Upper lobe of left lung (tissue), 6 donors: Measurements from ENCODE around the gene TTC28. TPM values are rescaled to one million over a fixed set of nuclear protein-coding genes. Genes with fewer than 3 reads are reported as not detected.

Experiments
- ATAC-seq, 2 donors: fragments of 200-7000 bp; cut with Tn5 transposase; one replicate each; pipeline ENCODE4 v1.9.1; 2022; ENCODE audit warnings: mild to moderate bottlenecking in 2 of 2, moderate library complexity in 2 of 2; ENCODE audit not compliant: low FRiP score in 2 of 2
- DNase-seq, 2 donors: peaks; one replicate each; pipeline ENCODE4 v3.0.0-alpha.2; 2019 to 2020
- H3K27ac ChIP-seq, 4 donors: fragments of 200-600 bp; sonication (generic); one replicate each; pipeline ENCODE4 v1.5.1; 2016 to 2019
- H3K27me3 ChIP-seq, 4 donors: fragments of 200-600 bp; sonication (generic); one replicate each; pipeline ENCODE4 v1.5.1; 2017 to 2019
- H3K36me3 ChIP-seq, 4 donors: fragments of 200-600 bp; sonication (generic); one replicate each; pipeline ENCODE4 v1.5.1; 2016 to 2019
- H3K4me1 ChIP-seq, 4 donors: fragments of 200-600 bp; sonication (generic); one replicate each; pipeline ENCODE4 v1.5.1; 2018 to 2019
- H3K4me3 ChIP-seq, 4 donors: fragments of 200-600 bp; sonication (generic); one replicate each; pipeline ENCODE4 v1.5.1; 2017 to 2019; ENCODE audit warnings: mild to moderate bottlenecking in 2 of 4, moderate library complexity in 1 of 4
- H3K9me3 ChIP-seq, 4 donors: fragments of 200-600 bp; sonication (generic); one replicate each; pipeline ENCODE4 v1.5.1; 2018 to 2019
- EP300 ChIP-seq, 4 donors: sonication (generic); formaldehyde crosslinking; IDR thresholded peaks; one replicate each; pipeline ENCODE4 v1.5.1; 2017; ENCODE audit warnings: antibody characterized with exemption in 4 of 4, control low read depth in 2 of 4
- POLR2A ChIP-seq, 4 donors: fragments of 450-650 bp; IDR thresholded peaks; one replicate each; pipeline ENCODE4 v1.5.1; 2016 to 2017; ENCODE audit warnings: antibody characterized with exemption in 4 of 4, mild to moderate bottlenecking in 2 of 4
- POLR2AphosphoS5 ChIP-seq, 2 donors: sonication (generic); formaldehyde crosslinking; IDR thresholded peaks; one replicate each; pipeline ENCODE4 v1.5.1; 2017; ENCODE audit warnings: antibody characterized with exemption in 2 of 2
- WGBS, 2 donors: methylation state at CpG; one replicate each; pipeline ENCODE4 v1.1.5; 2017 to 2018; 5-methylcytosine and 5-hydroxymethylcytosine counted together
- total RNA-seq, 6 donors: library from RNA; depleted of rRNA in 4 of 6; stranded (reverse); fragments of >200 nt in 4 of 6; gene quantifications; one replicate each; pipeline versions ENCODE4 v1.1.0 to v1.2.1, GENCODE V29; 2016 to 2021
- TF ChIP-seq, protein P1 (sequence below), 6 experiments: fragments of 450-650 bp in 4 of 6; fragments of 200-600 bp in 2 of 6; sonication (generic) in 2 of 6; IDR thresholded peaks; one replicate each; pipeline ENCODE4 v1.5.1; 2016 to 2019; ENCODE audit warnings: antibody characterized with exemption in 6 of 6
- donor health status: DM: no; HTN: no; CAD: no; lungs with moderate emphysema.
- donor health status: DM: no; HTN: yes; CAD: no; lungs with severe emphysema.

Gene TTC28
- total RNA-seq, 6 donors from 2014 or later, result 30.1 to 69.4 (median 41.4) TPM

DNA sequence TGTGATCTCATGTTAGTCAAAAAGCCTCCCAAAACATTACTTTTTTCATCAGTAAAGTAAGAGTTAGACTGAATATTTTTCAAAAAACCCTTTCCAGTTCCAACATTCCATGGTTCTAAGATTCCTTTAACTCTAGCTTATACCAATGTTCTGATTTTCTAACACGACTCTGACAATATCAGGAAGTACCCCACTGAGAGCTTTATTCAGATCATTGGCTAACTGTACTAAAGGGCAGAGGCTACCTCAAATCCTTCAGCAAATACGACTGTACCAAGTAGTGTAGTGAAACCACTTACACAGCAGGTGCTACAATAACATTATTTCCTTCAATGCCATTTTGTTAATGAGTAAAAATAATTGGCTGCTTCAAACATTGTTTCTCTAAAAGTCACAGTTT is 547.2 kb downstream of the TTC28 start:
- H3K4me1 ChIP-seq, result peaks cover 0 to 4% (median 0%) of the 10 kb centered on the region in 4 donors
- DNase-seq, result no peak
- TF ChIP-seq EP300 (IDR thresholded peaks at IDR 0.05) (no peak), POLR2AphosphoS5 (IDR thresholded peaks at IDR 0.05) (no peak), POLR2A (IDR thresholded peaks at IDR 0.05) (no peak)
- TF ChIP-seq, protein P1, sequence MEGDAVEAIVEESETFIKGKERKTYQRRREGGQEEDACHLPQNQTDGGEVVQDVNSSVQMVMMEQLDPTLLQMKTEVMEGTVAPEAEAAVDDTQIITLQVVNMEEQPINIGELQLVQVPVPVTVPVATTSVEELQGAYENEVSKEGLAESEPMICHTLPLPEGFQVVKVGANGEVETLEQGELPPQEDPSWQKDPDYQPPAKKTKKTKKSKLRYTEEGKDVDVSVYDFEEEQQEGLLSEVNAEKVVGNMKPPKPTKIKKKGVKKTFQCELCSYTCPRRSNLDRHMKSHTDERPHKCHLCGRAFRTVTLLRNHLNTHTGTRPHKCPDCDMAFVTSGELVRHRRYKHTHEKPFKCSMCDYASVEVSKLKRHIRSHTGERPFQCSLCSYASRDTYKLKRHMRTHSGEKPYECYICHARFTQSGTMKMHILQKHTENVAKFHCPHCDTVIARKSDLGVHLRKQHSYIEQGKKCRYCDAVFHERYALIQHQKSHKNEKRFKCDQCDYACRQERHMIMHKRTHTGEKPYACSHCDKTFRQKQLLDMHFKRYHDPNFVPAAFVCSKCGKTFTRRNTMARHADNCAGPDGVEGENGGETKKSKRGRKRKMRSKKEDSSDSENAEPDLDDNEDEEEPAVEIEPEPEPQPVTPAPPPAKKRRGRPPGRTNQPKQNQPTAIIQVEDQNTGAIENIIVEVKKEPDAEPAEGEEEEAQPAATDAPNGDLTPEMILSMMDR (IDR thresholded peaks at IDR 0.05), result no peak
- no peaks in the 10 kb centered on the region for H3K27me3 ChIP-seq
- no peak overlapping the region for H3K4me3 ChIP-seq
- 70 to 72% methylated on average over 2 of the region's 2 CpGs for WGBS, 2 donors
- no peak overlapping the region for H3K27ac ChIP-seq
- ATAC-seq, result no peak
- H3K36me3 ChIP-seq, result no peaks in the 10 kb centered on the region
- H3K9me3 ChIP-seq, result peaks cover 0 to 4% (median 0%) of the 10 kb centered on the region in 4 donors

DNA sequence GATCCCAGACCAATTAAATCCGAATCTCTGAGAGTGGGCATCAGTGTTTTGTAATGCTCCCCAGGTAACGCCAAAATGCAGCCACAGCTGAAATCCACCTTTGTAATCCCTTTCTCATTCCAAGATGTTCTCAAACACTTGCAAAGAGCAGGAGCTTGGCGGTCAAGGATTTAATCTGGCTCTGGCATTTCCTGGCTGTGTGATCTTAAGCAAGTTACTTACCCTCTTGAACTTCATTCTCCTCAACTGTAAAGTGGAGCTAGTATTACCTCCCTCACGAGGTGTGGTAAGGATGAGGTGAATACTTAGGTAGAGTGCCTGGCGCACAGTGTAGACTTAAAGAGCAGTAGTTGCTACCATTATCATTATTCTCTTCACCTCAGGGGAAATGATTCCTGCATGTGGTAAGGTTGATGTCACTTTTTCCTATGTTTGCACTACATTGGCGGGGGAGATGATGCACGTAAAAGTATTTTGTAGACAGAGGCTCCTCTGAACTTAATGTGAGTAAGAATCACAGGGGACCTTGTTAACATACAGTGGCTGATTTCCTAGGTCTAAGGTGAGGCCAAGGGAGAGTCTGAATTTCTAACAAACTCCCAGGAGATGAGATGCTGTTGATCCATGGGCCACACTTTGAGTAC is 550.2 kb downstream of the TTC28 start:
- Histone ChIP-seq H3K36me3 (no peaks in the 10 kb centered on the region), H3K4me1 (peaks cover 0 to 4% (median 0%) of the 10 kb centered on the region in 4 donors), H3K4me3 (no peak overlapping the region), H3K27ac (no peak overlapping the region), H3K27me3 (no peaks in the 10 kb centered on the region), H3K9me3 (no peaks in the 10 kb centered on the region)
- 73 to 89% methylated on average over 6 to 7 of the region's 7 CpGs for WGBS, 2 donors
- DNase-seq (peak in 1 of 2 donors; percentile 53), ATAC-seq (peak; percentile 39 to 79)
- TF ChIP-seq POLR2AphosphoS5 (IDR thresholded peaks at IDR 0.05) (no peak), EP300 (IDR thresholded peaks at IDR 0.05) (no peak), POLR2A (IDR thresholded peaks at IDR 0.05) (no peak)
- TF ChIP-seq, protein P1 (IDR thresholded peaks at IDR 0.05), result no peak

DNA sequence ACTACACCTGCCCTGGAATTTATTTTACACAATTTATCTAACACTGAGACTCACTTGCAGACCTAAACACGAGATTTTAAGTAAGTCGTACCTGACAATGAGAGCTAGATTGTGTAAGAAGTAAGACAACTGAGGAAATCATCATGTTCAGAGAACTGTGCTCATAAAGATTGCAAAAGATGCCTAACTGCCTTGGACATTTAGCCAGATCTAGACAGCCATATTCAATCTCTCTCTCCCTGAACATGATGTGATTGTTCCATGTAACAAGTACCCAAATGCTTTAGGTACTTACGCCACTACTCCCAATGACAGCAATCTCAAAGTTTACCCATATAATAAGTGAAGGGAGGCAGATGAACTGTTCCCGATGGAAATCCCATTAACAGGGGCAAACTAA is 550.8 kb downstream of the TTC28 start:
- ATAC-seq (no peak), DNase-seq (no peak)
- 54 to 70% methylated on average over 4 of the region's 4 CpGs for WGBS, 2 donors
- H3K9me3 ChIP-seq, result no peaks in the 10 kb centered on the region
- H3K4me3 ChIP-seq, result no peak overlapping the region
- TF ChIP-seq POLR2A (IDR thresholded peaks at IDR 0.05) (no peak), EP300 (IDR thresholded peaks at IDR 0.05) (no peak)
- H3K27ac ChIP-seq, result no peak overlapping the region
- no peaks in the 10 kb centered on the region for H3K27me3 ChIP-seq
- no peaks in the 10 kb centered on the region for H3K36me3 ChIP-seq
- peaks cover 0 to 4% (median 0%) of the 10 kb centered on the region in 4 donors for H3K4me1 ChIP-seq

DNA sequence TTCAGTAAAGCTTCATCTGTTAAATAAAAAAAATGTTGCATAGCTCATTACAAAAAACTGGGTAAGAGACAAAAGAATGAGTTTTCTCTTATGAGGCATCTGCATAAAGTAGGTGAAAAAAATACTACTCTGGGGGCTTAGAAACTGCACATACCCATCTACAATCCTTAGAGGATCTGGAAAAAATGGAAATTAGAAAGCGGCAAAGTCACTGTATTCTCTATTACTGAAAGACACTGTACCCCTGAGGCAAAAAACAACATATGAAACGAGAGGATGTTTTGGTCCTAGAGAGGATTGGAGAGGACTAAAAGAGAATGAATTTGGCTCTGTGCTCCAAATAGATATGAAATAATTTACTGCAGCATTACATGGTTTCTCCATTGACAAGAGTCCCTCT is 553.8 kb downstream of the TTC28 start:
- no peak for ATAC-seq
- 75 to 91% methylated on average over 2 of the region's 2 CpGs for WGBS, 2 donors
- no peaks in the 10 kb centered on the region for H3K9me3 ChIP-seq

DNA sequence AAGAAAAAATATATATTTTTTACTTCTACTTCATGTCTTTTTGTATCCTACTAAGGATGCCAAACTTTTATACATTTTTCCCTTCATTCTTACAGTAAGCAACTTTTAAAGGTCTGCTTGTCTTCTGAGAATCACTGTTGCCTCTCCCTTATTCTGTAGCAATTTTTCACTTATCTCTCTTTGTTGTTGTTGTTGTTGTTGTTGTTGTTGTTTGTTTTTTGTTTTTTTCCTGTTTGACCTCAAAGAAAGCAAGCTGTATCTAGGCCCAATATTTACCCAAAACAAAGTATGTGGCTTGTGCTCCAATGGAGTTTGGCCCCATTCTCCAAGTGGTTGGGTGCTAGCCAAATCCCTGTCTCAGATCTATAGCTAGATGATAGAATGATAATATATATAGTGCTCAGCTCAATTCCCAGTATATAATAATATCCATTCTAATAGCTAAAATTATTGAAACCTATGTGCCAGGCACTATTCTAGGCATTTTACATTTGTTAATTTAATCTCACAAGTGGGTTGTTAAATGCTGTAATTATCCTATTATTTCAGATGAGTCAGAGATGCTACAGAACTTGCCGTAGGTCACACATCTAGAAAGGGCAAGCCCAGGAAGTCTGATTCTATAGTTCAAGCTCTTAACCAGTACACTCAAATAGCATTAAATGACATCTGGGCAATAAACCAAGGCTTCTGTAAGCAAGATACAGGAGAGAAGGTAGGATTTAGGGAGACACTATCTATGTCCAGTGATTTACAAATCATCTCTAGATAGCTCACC is 555.5 kb downstream of the TTC28 start:
- WGBS, 2 donors, result 76 to 92% methylated on average over 1 of the region's 1 CpG

More for the DNA sequence above, 553.8 kb downstream of the TTC28 start:
- Histone ChIP-seq H3K27ac (no peak overlapping the region), H3K27me3 (no peaks in the 10 kb centered on the region), H3K36me3 (no peaks in the 10 kb centered on the region), H3K4me3 (no peak overlapping the region), H3K4me1 (peaks cover 4 to 12% (median 6%) of the 10 kb centered on the region in 4 donors)
- DNase-seq, result no peak
- TF ChIP-seq POLR2A (IDR thresholded peaks at IDR 0.05), result no peak
- no peak for TF ChIP-seq EP300 (IDR thresholded peaks at IDR 0.05)
- no peak for TF ChIP-seq POLR2AphosphoS5 (IDR thresholded peaks at IDR 0.05)
- TF ChIP-seq, protein P1 (IDR thresholded peaks at IDR 0.05), result no peak

More for the DNA sequence above, 555.5 kb downstream of the TTC28 start:
- DNase-seq (no peak), ATAC-seq (no peak)
- H3K4me3 ChIP-seq, result no peak overlapping the region
- no peaks in the 10 kb centered on the region for H3K9me3 ChIP-seq
- TF ChIP-seq EP300 (IDR thresholded peaks at IDR 0.05) (no peak), POLR2A (IDR thresholded peaks at IDR 0.05) (no peak), POLR2AphosphoS5 (IDR thresholded peaks at IDR 0.05) (no peak)
- TF ChIP-seq, protein P1 (IDR thresholded peaks at IDR 0.05), result no peak
- H3K36me3 ChIP-seq, result no peaks in the 10 kb centered on the region
- no peaks in the 10 kb centered on the region for H3K27me3 ChIP-seq
- no peak overlapping the region for H3K27ac ChIP-seq
- peaks cover 4 to 17% (median 10%) of the 10 kb centered on the region in 4 donors for H3K4me1 ChIP-seq
